Nephron (organoid): ENCODE results near the gene DAB1.

Experiments used
- H3K27ac Mint-ChIP-seq, 3 experiments: 2 replicates each; pipeline ENCODE4 v1.8.0; 2020; ENCODE audit warnings: mixed read lengths in 3 of 3, mild to moderate bottlenecking in 2 of 3, moderate library complexity in 1 of 3
- H3K27me3 Mint-ChIP-seq: 2 replicates; pipeline ENCODE4 v1.8.0; 2021; ENCODE audit warnings: low read depth, mild to moderate bottlenecking, moderate library complexity, mixed read lengths
- H3K36me3 Mint-ChIP-seq: 2 replicates; pipeline ENCODE4 v1.8.0; 2020; ENCODE audit warnings: low read depth, mixed read lengths
- H3K4me1 Mint-ChIP-seq: 2 replicates; pipeline ENCODE4 v1.8.0; 2020; ENCODE audit warnings: mixed read lengths
- H3K4me3 Mint-ChIP-seq, 3 experiments: 2 replicates each; pipeline ENCODE4 v1.8.0; 2020; ENCODE audit warnings: mild to moderate bottlenecking in 3 of 3, mixed read lengths in 3 of 3, moderate library complexity in 2 of 3
- H3K9me3 Mint-ChIP-seq: 2 replicates; pipeline ENCODE4 v1.8.0; 2020; ENCODE audit warnings: mixed read lengths
- TF ChIP-seq, protein P1 (sequence below), 3 experiments: fragments of 200-600 bp; sonication (generic); IDR thresholded peaks; one replicate each; pipeline ENCODE4 v1.5.0; 2021; ENCODE audit warnings: antibody characterized with exemption in 3 of 3; ENCODE audit not compliant: unreplicated experiment in 3 of 3

Gene DAB1

DNA sequence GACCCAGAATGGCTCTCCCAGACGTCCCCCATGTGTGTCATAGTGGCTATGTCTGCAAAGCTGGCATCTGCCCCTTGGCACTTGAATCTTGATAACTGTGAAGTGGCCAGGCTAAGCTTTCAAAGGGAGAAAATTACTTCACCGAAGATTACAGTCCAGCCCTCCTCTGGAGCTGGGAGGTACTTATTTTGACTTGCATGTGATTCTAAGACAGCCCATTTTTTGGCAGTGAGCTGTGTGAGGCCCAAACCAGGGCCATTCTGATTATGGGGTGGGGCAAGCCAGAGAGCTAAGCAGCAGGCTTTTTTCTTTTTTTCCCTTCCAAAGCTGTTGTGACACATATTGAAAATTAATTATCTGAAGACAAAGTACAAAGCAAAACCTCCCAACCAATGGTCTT is 415.9 kb downstream of the DAB1 start:
- TF ChIP-seq, protein P1, sequence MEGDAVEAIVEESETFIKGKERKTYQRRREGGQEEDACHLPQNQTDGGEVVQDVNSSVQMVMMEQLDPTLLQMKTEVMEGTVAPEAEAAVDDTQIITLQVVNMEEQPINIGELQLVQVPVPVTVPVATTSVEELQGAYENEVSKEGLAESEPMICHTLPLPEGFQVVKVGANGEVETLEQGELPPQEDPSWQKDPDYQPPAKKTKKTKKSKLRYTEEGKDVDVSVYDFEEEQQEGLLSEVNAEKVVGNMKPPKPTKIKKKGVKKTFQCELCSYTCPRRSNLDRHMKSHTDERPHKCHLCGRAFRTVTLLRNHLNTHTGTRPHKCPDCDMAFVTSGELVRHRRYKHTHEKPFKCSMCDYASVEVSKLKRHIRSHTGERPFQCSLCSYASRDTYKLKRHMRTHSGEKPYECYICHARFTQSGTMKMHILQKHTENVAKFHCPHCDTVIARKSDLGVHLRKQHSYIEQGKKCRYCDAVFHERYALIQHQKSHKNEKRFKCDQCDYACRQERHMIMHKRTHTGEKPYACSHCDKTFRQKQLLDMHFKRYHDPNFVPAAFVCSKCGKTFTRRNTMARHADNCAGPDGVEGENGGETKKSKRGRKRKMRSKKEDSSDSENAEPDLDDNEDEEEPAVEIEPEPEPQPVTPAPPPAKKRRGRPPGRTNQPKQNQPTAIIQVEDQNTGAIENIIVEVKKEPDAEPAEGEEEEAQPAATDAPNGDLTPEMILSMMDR (IDR thresholded peaks at IDR 0.05; ENCODE audit: unreplicated experiment in 3 of 3) = no peak
- Mint-ChIP-seq H3K27me3 (peaks cover 3% of the 10 kb centered on the region), H3K36me3 (no peaks in the 10 kb centered on the region), H3K4me3 (no peak overlapping the region), H3K4me1 (peaks cover 7% of the 10 kb centered on the region), H3K27ac (peak overlapping the region in 1 of 3 experiments; percentile 55), H3K9me3 (peaks cover 2% of the 10 kb centered on the region)

- H3K4me1 Mint-ChIP-seq = peaks cover 7% of the 10 kb centered on the region
- H3K27ac Mint-ChIP-seq = peak overlapping the region in 1 of 3 experiments; percentile 55
- H3K36me3 Mint-ChIP-seq = no peaks in the 10 kb centered on the region
- TF ChIP-seq, protein P1 (IDR thresholded peaks at IDR 0.05; ENCODE audit: unreplicated experiment in 3 of 3) = no peak
- no peak overlapping the region for H3K4me3 Mint-ChIP-seq
- H3K27me3 Mint-ChIP-seq = peaks cover 3% of the 10 kb centered on the region
- H3K9me3 Mint-ChIP-seq = peaks cover 2% of the 10 kb centered on the region
Observed at GRCh38 chr1:57007472-57007871, 416.4 kb downstream of the DAB1 start.

GRCh38 chr1:57003398-57004139 is 420.3 kb downstream of the DAB1 start:
- H3K4me3 Mint-ChIP-seq = no peak overlapping the region
- peaks cover 3% of the 10 kb centered on the region for H3K27me3 Mint-ChIP-seq
- no peaks in the 10 kb centered on the region for H3K36me3 Mint-ChIP-seq
- peaks cover 15% of the 10 kb centered on the region for H3K4me1 Mint-ChIP-seq
- peaks cover 2% of the 10 kb centered on the region for H3K9me3 Mint-ChIP-seq
- TF ChIP-seq, protein P1 (IDR thresholded peaks at IDR 0.05; ENCODE audit: unreplicated experiment in 3 of 3) = no peak
- H3K27ac Mint-ChIP-seq = no peak overlapping the region

DNA sequence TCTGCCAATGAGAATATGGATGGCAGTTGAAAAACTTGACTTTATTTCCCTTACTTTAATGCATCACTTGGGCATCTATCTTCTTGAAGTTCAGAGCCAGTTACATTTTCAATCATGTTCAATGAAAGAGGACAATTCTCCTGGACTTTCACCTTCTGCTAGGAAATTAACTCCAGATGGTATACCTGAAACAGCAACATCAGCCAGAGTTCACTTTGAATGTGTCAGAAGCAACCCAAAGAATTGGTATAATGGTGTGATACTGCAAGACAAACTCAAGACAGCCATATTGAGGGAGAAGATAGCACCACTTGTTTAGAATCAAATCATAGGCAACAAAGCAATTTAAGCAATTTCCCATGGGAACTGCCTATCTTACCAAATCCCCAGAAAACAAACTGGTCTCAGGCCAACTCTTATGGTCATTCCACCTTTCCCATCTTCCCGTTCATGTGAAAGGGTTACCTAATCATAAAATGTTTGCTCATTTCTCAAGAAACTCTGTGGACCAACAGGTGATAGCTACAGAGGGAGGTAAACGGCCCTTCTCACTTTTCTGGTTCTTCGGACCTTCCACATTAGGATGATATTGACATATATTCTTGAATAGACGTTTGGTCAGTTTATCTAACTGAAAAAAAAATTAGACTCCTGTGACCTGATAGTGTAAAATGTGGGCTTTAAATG is 428.3 kb downstream of the DAB1 start:
- Mint-ChIP-seq H3K36me3 (no peaks in the 10 kb centered on the region), H3K4me1 (peaks cover 21% of the 10 kb centered on the region), H3K27me3 (peaks cover 6% of the 10 kb centered on the region), H3K4me3 (no peak overlapping the region), H3K9me3 (no peaks in the 10 kb centered on the region), H3K27ac (no peak overlapping the region)
- TF ChIP-seq, protein P1 (IDR thresholded peaks at IDR 0.05; ENCODE audit: unreplicated experiment in 3 of 3) = no peak

- TF ChIP-seq, protein P1 (IDR thresholded peaks at IDR 0.05; ENCODE audit: unreplicated experiment in 3 of 3) = no peak
- H3K27ac Mint-ChIP-seq = peak overlapping the region in 1 of 3 experiments; percentile 72
- peaks cover 6% of the 10 kb centered on the region for H3K27me3 Mint-ChIP-seq
- peaks cover 21% of the 10 kb centered on the region for H3K4me1 Mint-ChIP-seq
- no peak overlapping the region for H3K4me3 Mint-ChIP-seq
- no peaks in the 10 kb centered on the region for H3K36me3 Mint-ChIP-seq
- no peaks in the 10 kb centered on the region for H3K9me3 Mint-ChIP-seq
Observed at GRCh38 chr1:56993475-56993874, 430.4 kb downstream of the DAB1 start.
